Nephron (organoid): ENCODE measurements around the gene KLHL29.

Experiments
- H3K27ac Mint-ChIP-seq, 3 experiments: 2 replicates each; pipeline ENCODE4 v1.8.0; 2020; ENCODE audit warnings: mixed read lengths in 3 of 3, mild to moderate bottlenecking in 2 of 3, moderate library complexity in 1 of 3
- H3K27me3 Mint-ChIP-seq: 2 replicates; pipeline ENCODE4 v1.8.0; 2021; ENCODE audit warnings: low read depth, mild to moderate bottlenecking, moderate library complexity, mixed read lengths
- H3K36me3 Mint-ChIP-seq: 2 replicates; pipeline ENCODE4 v1.8.0; 2020; ENCODE audit warnings: low read depth, mixed read lengths
- H3K4me1 Mint-ChIP-seq: 2 replicates; pipeline ENCODE4 v1.8.0; 2020; ENCODE audit warnings: mixed read lengths
- H3K4me3 Mint-ChIP-seq, 3 experiments: 2 replicates each; pipeline ENCODE4 v1.8.0; 2020; ENCODE audit warnings: mild to moderate bottlenecking in 3 of 3, mixed read lengths in 3 of 3, moderate library complexity in 2 of 3
- H3K9me3 Mint-ChIP-seq: 2 replicates; pipeline ENCODE4 v1.8.0; 2020; ENCODE audit warnings: mixed read lengths
- TF ChIP-seq, protein P1 (sequence below), 3 experiments: fragments of 200-600 bp; sonication (generic); IDR thresholded peaks; one replicate each; pipeline ENCODE4 v1.5.0; 2021; ENCODE audit warnings: antibody characterized with exemption in 3 of 3; ENCODE audit not compliant: unreplicated experiment in 3 of 3

KLHL29 gene

DNA sequence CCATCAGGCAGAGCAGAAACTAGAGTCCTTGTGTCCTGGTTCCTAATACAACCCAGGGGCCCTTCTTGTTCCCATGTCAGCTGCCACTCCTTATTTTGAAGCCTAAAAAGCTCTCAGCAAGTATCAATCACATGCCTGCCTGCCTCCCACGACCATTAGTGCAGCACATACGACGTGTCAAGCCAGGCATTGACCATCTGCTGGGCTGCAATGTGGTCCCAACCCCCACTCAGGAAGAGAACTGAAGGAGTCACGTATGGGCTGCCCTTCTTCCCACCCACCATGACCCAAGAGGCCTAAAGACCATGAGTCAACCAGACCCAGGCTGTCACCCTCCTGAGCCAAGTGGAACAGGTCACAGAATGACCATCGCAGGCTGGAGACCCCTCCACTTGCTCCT lies 98.8 kb downstream of the KLHL29 start:
- Mint-ChIP-seq H3K4me1 (peaks cover 46% of the 10 kb centered on the region), H3K27me3 (peaks cover 20% of the 10 kb centered on the region), H3K4me3 (no peak overlapping the region), H3K36me3 (peaks cover 4% of the 10 kb centered on the region), H3K27ac (peak overlapping the region in 2 of 3 experiments; percentile 4 to 29), H3K9me3 (no peaks in the 10 kb centered on the region)
- TF ChIP-seq, protein P1, sequence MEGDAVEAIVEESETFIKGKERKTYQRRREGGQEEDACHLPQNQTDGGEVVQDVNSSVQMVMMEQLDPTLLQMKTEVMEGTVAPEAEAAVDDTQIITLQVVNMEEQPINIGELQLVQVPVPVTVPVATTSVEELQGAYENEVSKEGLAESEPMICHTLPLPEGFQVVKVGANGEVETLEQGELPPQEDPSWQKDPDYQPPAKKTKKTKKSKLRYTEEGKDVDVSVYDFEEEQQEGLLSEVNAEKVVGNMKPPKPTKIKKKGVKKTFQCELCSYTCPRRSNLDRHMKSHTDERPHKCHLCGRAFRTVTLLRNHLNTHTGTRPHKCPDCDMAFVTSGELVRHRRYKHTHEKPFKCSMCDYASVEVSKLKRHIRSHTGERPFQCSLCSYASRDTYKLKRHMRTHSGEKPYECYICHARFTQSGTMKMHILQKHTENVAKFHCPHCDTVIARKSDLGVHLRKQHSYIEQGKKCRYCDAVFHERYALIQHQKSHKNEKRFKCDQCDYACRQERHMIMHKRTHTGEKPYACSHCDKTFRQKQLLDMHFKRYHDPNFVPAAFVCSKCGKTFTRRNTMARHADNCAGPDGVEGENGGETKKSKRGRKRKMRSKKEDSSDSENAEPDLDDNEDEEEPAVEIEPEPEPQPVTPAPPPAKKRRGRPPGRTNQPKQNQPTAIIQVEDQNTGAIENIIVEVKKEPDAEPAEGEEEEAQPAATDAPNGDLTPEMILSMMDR (IDR thresholded peaks at IDR 0.05; ENCODE audit: unreplicated experiment in 3 of 3) = no peak

DNA sequence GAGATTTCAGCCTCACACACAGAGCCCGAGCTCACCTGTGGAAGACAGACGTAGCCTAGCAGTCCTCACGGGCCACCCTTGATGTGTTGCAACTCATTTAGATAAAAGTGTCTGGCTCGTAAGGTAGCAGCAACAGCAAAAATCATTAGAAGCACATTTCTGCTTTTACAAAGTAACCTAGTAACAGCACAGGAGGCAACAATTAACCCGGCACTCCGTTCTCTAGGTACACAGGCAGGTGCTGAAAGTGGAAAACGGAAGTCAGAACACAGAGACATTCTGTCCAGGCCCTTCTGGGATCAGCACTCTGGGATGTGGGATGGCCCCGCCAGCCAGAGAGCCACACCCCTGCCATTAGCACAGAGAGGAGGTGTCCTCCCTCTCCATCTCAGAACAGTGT lies 99.3 kb downstream of the KLHL29 start:
- H3K36me3 Mint-ChIP-seq = peaks cover 4% of the 10 kb centered on the region
- peaks cover 41% of the 10 kb centered on the region for H3K4me1 Mint-ChIP-seq
- peak overlapping the region in 1 of 3 experiments; percentile 4 for H3K27ac Mint-ChIP-seq
- H3K9me3 Mint-ChIP-seq = no peaks in the 10 kb centered on the region
- TF ChIP-seq, protein P1 (IDR thresholded peaks at IDR 0.05; ENCODE audit: unreplicated experiment in 3 of 3) = no peak
- H3K4me3 Mint-ChIP-seq = no peak overlapping the region
- peaks cover 20% of the 10 kb centered on the region for H3K27me3 Mint-ChIP-seq

DNA sequence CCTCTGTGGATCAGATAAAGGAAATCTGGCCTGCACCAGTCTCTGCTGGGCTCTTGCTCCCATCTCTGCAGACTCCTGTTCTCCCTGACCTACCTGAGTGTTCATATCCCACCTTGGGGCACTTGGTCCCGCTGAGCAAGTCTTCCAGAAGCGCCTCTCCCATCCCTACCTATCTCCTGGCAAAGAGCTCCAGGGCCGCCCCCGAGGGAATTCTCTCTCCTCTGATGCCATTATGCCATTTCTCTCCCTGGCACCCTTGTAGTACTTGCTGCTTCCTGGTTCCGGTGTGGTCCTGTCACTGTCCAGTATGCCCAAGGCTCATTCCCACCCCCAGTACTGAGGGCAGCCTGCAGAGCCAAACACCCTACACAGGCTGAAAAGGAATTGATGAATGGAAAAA lies 99.8 kb downstream of the KLHL29 start:
- Mint-ChIP-seq H3K4me1 (peaks cover 36% of the 10 kb centered on the region), H3K36me3 (peaks cover 4% of the 10 kb centered on the region), H3K9me3 (no peaks in the 10 kb centered on the region), H3K27me3 (peaks cover 23% of the 10 kb centered on the region), H3K4me3 (no peak overlapping the region), H3K27ac (peak overlapping the region in 1 of 3 experiments; percentile 20)
- TF ChIP-seq, protein P1 (IDR thresholded peaks at IDR 0.05; ENCODE audit: unreplicated experiment in 3 of 3) = no peak

DNA sequence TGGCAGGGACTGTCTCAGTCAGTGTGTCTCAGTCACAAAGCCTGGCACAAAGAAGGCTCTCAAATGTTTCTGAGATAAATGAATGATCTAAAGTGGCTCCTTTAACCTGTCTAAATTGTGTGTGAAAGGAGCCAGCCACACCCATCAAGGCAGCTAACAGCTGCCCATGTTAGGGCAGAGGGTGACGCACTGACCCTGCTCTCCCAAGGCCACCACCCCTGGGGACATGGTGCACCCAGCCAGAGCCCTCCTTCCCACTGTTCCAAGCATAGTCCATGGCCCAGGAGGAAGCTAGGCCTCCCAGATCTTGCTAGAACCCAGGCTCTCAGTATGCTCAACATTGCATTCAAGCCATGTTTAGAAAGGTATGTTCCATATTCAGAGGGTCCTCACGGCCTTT lies 100.3 kb downstream of the KLHL29 start:
- TF ChIP-seq, protein P1 (IDR thresholded peaks at IDR 0.05; ENCODE audit: unreplicated experiment in 3 of 3) = no peak
- H3K9me3 Mint-ChIP-seq = no peaks in the 10 kb centered on the region
- H3K27ac Mint-ChIP-seq = no peak overlapping the region
- peaks cover 35% of the 10 kb centered on the region for H3K4me1 Mint-ChIP-seq
- peaks cover 24% of the 10 kb centered on the region for H3K27me3 Mint-ChIP-seq
- peaks cover 4% of the 10 kb centered on the region for H3K36me3 Mint-ChIP-seq
- H3K4me3 Mint-ChIP-seq = no peak overlapping the region

DNA sequence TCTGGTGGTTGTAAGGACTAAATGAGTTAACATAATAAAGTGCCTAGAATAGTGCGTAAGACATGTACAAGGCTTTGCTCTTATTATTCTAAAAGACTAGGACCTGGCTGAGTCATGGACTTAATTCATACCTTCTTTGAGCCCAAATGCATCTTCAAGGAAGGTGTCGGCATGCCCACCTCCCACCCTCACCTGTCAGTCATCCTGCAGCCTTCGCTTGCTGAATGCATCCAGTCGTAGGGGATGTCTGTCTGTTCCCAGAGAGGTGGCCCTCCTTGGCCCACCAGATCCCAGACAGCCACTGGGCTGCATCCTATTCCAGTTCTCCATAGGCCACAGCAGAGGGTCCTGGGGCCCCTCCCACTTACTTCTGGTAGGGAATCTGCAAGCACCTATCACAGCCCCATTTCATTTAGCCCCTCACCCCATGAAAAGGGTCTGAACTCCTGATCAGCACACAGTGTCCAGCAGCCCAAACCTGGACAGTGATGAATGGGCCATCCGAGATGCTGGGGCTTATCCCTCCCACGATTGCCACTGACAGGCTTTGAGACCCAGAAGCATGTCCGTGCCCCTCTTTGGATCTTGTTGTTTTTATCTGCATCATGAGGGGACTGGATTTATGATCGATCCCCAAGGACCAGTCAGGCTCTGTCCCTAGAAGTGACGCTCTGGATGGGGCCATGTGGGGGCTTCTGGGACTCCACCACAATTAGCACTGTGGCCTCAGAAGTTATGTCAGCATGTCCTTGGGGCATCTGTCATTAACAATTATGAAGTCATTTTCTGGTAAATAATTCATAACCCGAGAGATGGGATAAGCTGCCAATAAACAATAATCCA lies 101.1 kb downstream of the KLHL29 start:
- no peak overlapping the region for H3K4me3 Mint-ChIP-seq
- TF ChIP-seq, protein P1 (IDR thresholded peaks at IDR 0.05; ENCODE audit: unreplicated experiment in 3 of 3) = no peak
- peaks cover 24% of the 10 kb centered on the region for H3K27me3 Mint-ChIP-seq
- no peaks in the 10 kb centered on the region for H3K9me3 Mint-ChIP-seq
- peaks cover 27% of the 10 kb centered on the region for H3K4me1 Mint-ChIP-seq
- peak overlapping the region in 1 of 3 experiments; percentile 49 for H3K27ac Mint-ChIP-seq
- peaks cover 4% of the 10 kb centered on the region for H3K36me3 Mint-ChIP-seq

DNA sequence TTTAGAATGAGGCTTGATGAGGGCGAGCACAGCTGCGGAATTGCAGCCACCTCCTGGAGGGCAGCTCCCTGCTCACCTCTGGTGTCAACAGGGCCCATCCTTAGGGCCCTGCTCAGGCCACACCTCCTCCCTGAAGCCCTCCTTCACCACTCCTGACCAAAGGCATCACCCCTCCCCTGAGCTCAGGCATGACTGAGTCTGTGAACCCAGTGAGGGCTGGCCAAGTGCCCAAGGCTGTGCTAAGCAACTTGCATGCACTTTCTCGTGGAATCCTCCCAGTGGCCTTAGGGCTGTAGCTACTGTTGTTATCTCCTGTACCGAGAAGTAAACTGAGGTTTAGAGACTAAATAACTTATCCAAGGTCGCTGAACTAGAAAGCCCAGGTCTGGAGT lies 101.7 kb downstream of the KLHL29 start:
- H3K27ac Mint-ChIP-seq = peak overlapping the region in 1 of 3 experiments; percentile 49
- H3K36me3 Mint-ChIP-seq = peaks cover 4% of the 10 kb centered on the region
- no peak overlapping the region for H3K4me3 Mint-ChIP-seq
- H3K27me3 Mint-ChIP-seq = peaks cover 24% of the 10 kb centered on the region
- peaks cover 23% of the 10 kb centered on the region for H3K4me1 Mint-ChIP-seq
- no peaks in the 10 kb centered on the region for H3K9me3 Mint-ChIP-seq
- TF ChIP-seq, protein P1 (IDR thresholded peaks at IDR 0.05; ENCODE audit: unreplicated experiment in 3 of 3) = no peak
